Fibroblast of skin of left quadriceps (primary cell): ENCODE measurements around the gene CD38.

Experiments
- DNase-seq, 2 experiments: peaks; one replicate each; pipeline ENCODE4 v3.0.0-alpha.2; 2013; ENCODE audit warnings: low read depth in 2 of 2

CD38 gene

GRCh38 chr4:15868111-15868510, 90.0 kb downstream of the CD38 start:
- DNase-seq: no peak

- DNase-seq: no peak
Measured at GRCh38 chr4:15868826-15869413, 90.8 kb downstream of the CD38 start.

GRCh38 chr4:15870079-15870478, 92.0 kb downstream of the CD38 start:
- no peak for DNase-seq

DNA sequence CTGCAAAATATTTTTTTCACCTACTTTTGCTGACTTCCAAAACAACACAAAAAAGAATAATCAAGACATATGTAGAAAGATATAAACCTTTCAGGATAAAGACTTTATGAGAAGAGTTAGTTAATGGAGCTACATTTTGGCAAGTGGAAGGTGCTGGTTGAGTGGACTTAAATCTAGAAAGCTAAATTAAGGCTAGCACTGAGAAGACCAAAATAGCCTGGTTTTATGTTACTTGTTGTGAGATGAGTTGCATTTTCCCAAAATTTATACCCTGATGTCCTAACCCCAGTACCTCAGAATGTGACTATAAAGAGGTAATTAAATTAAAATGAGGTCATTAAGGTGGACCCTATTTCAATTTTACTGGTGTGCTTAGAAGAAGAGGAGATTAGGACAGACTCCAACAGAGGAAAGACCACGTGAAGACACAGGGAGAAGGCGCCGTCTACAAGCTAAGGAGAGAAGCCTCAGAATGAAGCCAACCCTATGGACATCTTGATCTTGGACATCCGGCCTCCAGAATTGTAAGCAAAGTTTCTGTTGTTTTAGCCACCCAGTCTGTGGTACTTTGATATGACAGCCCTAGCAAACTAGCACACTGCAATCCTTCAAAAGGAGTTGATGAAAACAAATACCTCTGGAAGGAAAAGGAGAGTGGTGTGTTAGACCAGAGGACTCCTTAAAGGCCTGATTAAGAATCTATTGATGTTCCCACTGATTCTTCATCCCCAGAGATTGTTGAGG, 93.0 kb downstream of the CD38 start:
- DNase-seq: no peak

DNA sequence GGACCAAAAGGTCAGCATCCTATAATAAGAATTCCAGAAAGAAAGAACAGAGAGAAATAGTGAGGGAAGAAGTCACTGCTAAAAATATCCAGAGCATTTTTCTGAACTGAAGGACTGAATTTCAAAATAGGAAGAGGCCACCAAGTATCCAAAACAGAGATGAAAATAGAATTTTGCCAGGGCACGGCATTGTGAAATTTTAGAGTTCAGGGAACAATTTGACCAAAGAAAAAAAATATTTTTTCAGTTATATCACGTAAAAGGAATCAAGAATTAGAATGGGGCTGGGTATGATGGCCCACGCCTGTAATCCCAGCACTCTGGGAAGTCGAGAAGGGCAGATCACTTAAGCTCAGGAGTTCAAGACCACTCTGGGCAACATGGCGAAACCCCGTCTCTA, 95.0 kb downstream of the CD38 start:
- no peak for DNase-seq

DNA sequence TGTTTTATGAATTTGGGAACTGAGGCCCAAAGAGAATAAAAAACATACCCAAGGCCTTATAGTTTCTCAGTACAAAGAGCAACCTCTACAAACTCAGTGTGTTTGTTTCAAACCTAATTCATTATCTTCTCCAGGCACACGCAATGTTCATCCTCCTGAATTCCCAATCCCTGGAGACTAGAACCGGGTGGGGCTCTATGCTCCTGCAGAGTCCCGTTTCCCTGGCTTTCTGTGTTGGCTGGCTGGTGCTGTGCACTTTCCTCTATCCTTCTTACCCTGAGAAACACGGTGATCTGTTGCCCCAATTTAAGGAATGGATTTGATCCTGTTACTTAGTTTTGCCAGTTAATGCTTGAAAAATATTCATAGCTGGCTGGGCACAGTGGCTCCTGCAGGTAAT, 96.5 kb downstream of the CD38 start:
- DNase-seq: no peak

DNA sequence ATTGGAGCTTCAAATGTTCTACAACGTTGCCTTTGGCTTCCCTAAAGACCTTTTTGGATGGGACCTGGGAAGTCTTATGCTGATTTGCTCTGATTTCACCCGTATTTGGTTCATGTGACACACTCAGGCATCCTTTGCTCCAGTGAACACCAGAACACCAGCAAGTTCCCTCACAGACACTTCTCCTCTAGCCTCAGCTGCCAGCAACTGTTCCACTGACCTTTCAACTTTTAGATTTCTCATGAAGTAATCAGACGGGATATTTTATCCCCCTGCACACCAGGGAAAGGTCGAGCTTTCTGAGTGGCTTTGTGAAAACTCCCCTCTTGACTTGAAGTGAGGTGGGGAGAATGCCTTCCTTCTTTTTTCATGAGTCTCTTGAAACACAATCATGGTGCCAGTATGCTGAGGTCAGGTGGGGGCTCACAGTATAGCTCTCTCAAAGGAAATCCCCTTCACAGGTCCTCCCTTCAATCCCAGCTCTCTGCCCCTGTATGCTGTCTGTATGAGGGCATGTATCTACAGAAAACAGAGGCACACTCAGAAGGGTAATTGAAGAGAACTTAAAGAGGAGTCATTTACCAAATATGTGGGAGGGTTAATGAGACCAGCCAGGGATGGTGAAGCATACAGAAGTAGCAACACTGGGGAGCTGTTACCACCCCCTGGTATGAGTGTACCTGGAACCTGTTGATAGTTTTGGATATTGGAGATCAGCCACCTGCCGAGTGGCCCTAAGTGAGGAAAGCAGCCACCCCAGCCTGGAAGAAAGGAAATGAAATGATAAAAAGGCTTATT, 97.7 kb downstream of the CD38 start:
- DNase-seq: no peak

GRCh38 chr4:15878011-15878410, 99.9 kb downstream of the CD38 start:
- DNase-seq: no peak

- DNase-seq: no peak
Measured at GRCh38 chr4:15881820-15882219, 103.7 kb downstream of the CD38 start.

DNA sequence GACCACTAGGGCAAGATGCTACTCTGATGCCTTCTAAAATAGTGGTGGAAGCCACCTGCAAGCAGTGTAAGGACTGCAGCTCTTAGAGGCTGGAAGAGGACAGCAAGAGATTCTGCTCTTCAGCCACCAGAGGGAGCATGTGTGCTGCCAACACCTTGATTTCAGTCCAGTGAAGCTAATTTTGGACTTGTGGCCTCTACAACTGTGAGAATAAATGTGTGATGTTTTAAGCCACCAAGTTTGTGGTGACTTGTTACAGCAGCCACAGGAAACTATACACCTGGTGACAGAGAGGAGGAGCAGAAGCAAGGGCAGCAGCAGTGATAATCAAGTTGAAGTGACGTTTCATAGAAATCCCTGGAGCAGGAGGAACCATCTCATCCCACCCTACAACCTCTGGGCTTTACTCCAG, 104.6 kb downstream of the CD38 start:
- DNase-seq: peak; percentile 54 to 59

DNA sequence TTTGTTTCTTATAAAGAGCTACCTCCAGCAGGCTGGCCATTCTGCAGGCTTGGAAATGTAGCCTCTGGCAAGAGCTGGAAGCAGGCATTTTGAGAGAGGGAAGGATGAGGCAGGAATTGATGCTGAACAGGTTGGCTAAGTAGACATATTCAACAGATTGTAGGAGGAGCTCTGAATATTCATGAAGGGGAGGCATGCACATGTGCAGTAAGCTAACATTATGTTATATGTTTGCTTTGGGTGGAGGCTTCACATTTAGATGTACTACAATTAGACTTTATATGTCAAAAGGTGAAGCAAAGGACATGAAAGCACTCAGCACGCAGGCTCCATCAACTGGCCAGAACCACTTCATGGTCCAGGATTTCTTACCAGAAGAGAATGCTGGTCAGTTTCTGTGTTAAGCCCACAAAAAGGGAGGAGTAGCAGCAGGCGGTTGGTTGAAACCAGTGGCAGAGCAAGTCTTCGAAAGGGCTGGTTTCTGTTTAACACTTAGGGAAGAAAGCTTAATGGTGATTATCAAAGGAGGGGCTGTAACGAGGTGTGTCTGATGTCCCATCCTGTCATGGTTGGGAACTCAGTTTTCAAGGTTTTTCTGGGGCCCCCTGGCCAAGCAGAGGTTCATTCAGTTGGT, 105.6 kb downstream of the CD38 start:
- DNase-seq: no peak

DNA sequence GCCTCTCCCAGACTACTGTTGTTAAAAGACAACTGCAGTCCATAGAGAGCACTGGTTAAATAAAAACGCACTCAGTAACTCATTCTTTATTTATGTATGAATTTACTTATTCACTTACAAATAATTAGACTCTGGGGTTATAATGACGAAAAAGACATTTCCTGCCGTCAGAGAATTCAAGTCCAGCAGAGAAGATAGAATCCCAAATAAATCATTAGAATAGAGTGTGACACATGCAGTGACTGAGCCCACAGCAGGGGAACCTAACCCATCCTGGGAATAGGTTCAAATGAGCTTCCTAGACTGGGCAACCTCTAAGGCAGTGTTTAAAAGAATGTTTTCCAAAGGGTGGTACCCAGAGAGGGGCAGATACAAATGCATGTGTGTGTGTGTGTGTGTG, 106.5 kb downstream of the CD38 start:
- no peak for DNase-seq

DNA sequence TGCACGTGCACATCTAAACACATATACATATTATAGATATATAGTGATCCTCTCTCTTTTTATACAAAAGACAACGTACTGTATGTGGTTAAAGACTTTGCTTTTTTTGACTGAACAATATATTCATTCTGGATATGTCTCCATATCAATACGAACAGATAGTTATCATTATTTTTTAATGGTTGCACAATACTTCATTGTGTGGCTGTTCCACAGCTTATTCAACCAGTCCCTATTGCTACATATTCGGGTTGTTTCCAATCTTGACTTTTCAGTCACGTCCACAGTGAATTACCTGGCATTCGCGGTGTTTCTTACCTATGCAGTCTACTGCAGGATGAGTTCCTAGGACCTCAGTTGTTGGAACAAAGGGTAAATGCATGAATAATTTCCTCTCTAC, 107.3 kb downstream of the CD38 start:
- DNase-seq: no peak

- no peak for DNase-seq
Measured at GRCh38 chr4:15888515-15888914, 110.4 kb downstream of the CD38 start.

DNA sequence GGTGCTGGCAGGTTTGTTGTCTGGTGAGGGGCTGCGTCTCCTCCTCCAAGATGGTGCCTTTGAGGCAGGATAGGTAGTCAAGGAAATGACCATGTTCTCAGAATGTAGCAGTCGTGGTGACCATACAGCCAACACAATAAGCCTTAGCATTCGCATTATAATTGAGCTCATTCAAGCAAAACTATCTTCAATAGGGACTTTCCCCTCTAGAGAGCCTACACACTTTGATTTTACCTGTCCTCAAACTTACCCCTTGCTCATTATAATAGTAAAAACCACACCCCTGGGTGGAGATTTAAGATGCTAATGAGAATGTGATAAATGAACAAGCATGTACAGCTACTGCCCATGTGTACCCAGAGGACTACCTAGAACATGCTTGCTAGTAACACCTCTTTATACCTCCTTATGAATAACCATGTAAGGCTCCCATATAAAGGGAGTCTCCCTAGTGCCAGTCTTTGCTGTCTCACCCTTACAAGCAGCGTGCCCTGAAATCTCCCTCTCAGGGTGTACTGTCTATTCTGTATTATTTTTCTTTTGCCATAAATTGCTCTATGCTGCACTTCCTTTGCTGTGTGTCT, 112.2 kb downstream of the CD38 start:
- DNase-seq: no peak

GRCh38 chr4:15891312-15891711, 113.2 kb downstream of the CD38 start:
- DNase-seq: no peak

DNA sequence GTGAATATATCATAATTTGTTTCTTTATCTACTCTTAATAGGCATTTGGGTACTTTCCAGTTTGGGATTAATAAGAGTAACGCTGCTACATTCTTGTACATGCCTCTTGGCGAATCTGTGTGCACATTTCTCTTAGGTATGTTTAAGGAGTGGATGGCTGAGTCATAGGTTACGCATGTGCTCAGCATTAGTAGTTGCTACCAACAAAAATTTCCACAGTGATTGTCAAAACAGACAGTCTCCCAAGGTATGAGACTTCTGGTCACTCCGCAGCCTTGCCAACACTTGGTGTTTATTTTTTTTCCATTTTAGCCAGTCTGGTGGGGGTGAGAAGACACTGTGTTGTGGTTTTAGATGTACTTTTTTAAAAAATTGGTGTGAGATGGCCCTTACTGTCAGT, 115.8 kb downstream of the CD38 start:
- DNase-seq: peak; percentile 74 to 79

- DNase-seq: no peak
Measured at GRCh38 chr4:15894393-15894792, 116.3 kb downstream of the CD38 start.

DNA sequence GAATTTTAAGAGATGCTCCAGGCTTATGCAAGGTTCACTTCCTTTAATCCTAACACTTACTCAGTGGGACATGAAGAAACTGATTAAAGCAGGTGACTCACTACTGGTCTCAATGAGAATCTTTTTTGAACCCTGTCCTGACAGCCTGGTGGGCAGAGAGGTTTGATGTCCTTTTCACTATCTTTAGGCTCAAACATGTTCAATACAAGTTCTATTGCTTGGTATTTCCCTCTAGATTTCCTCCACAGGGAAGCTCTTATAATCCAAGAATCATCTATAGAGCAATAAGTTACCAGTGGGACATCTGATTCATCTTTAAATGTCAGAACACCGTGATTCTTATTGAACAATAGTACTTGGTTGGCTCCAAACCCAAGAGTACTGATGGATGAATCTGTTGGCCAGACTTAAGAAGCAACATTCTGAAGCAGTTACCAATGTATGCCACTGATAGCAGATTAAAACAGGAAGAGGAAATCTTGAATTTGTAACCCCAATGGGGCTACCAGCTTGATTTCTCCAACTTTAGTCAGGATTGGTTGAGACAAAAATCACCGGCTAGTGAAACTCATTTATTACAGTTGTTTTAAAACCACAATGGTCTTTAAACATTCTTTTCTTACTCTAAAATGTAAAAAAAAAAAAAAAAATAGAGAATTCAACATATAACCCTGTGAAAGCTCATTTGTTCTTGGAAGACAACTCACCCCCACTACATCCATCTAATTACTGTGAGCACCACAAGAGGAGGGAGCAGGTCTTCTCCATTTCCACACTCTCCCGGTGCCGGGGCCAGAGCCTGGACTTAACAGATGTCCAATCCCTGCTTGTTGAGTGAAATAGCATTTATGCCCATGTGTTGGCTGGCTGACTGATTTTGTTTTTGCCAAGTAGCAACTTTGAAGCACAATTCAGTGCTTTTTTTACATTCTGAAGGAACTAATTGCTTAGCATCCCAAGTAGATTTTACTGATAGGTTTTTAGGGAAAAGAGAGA, 117.1 kb downstream of the CD38 start:
- no peak for DNase-seq

DNA sequence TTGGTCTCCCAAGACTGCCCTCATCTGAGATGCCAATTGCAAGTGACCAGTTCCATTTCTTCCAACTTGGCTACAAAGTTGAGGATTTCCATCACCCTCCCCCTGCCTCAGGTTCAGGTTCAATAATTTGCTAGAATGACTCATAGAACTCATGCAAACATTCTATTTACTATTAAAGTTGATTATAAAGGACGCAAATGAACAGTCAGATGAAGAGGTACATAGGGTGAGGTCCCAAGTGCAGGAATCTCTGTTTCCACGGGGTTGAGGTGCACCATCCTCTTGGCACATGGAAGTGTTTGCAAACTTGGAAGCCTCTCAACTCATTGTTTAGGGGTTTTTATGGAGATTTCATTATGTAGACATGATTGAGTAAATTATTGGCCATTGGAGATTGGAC, 119.4 kb downstream of the CD38 start:
- no peak for DNase-seq

GRCh38 chr4:15898902-15899301, 120.8 kb downstream of the CD38 start:
- DNase-seq: no peak
